ENCODE results near the gene PSMB7. TPM values are rescaled to one million over a fixed set of nuclear protein-coding genes. Genes with fewer than 3 reads are reported as not detected.

Gene PSMB7
- total and polyA plus RNA-seq, 2 of the 8 experiments (the other 6 are each of a cell fraction or from before 2014, with no cell fraction given): 222 to 357 TPM

DNA sequence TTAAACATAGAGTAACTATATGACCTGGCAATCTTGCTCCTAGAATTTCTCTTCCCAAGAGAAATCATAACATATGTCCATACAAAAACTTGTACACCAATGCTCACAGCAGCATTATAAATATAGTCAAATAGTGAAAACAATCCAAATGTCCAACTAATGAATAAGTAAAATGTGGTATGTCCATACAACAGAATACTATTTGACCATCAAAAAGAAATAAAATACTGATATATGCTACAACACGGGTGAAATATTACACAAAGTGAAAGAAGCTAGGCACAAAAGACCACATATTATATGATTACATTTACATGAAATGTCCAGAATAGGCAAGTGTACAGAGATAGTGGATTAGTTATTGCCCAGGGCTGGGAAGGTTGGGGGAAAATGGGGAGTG lies 41.4 kb downstream of the PSMB7 start (continued):
- no peak for TF ChIP-seq POU5F1 (IDR thresholded peaks at IDR 0.05; ENCODE audit: low read depth, low read length)
- no peak for TF ChIP-seq BRCA1 (IDR thresholded peaks at IDR 0.05; ENCODE audit: low read depth, low read length)
- TF ChIP-seq, protein P1, sequence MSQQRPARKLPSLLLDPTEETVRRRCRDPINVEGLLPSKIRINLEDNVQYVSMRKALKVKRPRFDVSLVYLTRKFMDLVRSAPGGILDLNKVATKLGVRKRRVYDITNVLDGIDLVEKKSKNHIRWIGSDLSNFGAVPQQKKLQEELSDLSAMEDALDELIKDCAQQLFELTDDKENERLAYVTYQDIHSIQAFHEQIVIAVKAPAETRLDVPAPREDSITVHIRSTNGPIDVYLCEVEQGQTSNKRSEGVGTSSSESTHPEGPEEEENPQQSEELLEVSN (IDR thresholded peaks at IDR 0.05): no peak
- TF ChIP-seq POLR2A (IDR thresholded peaks at IDR 0.05; ENCODE audit: control extremely low read depth in 1 of 2, low read depth in 2 of 2, low read length in 2 of 2): no peak
- no peak for TF ChIP-seq HDAC2 (IDR thresholded peaks at IDR 0.05; ENCODE audit: borderline replicate concordance in 1 of 2, low read depth in 2 of 2, low read length in 2 of 2)
- no peak for TF ChIP-seq FOSL1 (IDR thresholded peaks at IDR 0.05; ENCODE audit: insufficient read depth, low read depth, low read length)
- TF ChIP-seq NANOG (IDR thresholded peaks at IDR 0.05; ENCODE audit: insufficient read depth, low read depth, low read length, poor library complexity, severe bottlenecking): no peak

All from H1 (cell line).